Thyroid gland (tissue), 4 donors: ENCODE results near the gene CHMP6.

Experiments
- CTCF ChIP-seq, 6 experiments: fragments of 200-600 bp in 3 of 6; fragments of 450-650 bp in 3 of 6; sonication (generic) in 3 of 6; IDR thresholded peaks; one replicate each; pipeline ENCODE4 v1.5.1; 2016 to 2019; ENCODE audit warnings: antibody characterized with exemption in 6 of 6, mild to moderate bottlenecking in 2 of 6, inconsistent platforms in 1 of 6, moderate library complexity in 1 of 6
- POLR2A ChIP-seq, 2 donors: fragments of 450-650 bp; IDR thresholded peaks; one replicate each; pipeline ENCODE4 v1.6.1; 2017; ENCODE audit warnings: antibody characterized with exemption in 2 of 2, mild to moderate bottlenecking in 2 of 2, moderate library complexity in 1 of 2

- no peak for TF ChIP-seq POLR2A (IDR thresholded peaks at IDR 0.05)
- TF ChIP-seq CTCF (IDR thresholded peaks at IDR 0.05), result no peak
Observed at GRCh38 chr17:80996422-80997305, 5.0 kb downstream of the CHMP6 start.
